ENCODE measurements around the gene RET. TPM values are rescaled to one million over a fixed set of nuclear protein-coding genes. Genes with fewer than 3 reads are reported as not detected.

Gene RET
- total and polyA plus RNA-seq, 2 of the 13 experiments (the other 11 are each of a cell fraction or from before 2014, with no cell fraction given), result 0.02 TPM; not detected in 1

GRCh38 chr10:43066481-43066880, 10.4 kb upstream of the RET start (continued):
- TF ChIP-seq HNF1A (IDR thresholded peaks at IDR 0.05; ENCODE audit: low read depth) (no peak), HNF1A (CRISPR knock-in tag; IDR thresholded peaks at IDR 0.05; ENCODE audit: borderline replicate concordance) (no peak), ATF6 (CRISPR knock-in tag; conservative IDR thresholded peaks at IDR 0.05) (no peak), ZNF446 (CRISPR knock-in tag; IDR thresholded peaks at IDR 0.05) (no peak), HIVEP1 (CRISPR knock-in tag; IDR thresholded peaks at IDR 0.05) (no peak)

GRCh38 chr10:43067391-43068135, 9.3 kb upstream of the RET start:
- DNase-seq (ENCODE audit: low spot score) (no peak), ATAC-seq (no peak), FAIRE-seq (no peak)
- ChIA-PET CTCF (ENCODE audit: low intra/inter-chr PET ratio, low total read pairs) (no interaction called here), POLR2A (no interaction called here)
- H3K9me3 ChIP-seq (ENCODE audit: low read length), result no peaks in the 10 kb centered on the region
- H3K4me3 ChIP-seq (replicated peaks in 1 of 3; ENCODE audit: insufficient read depth in 1 of 3, low read depth in 2 of 3, low read length in 3 of 3), result no peak overlapping the region
- no peak overlapping the region for H3K9ac ChIP-seq (ENCODE audit: insufficient read depth, low read depth, low read length)
- no peaks in the 10 kb centered on the region for H3K79me2 ChIP-seq (ENCODE audit: insufficient read depth, low read length)
- no peak overlapping the region for H3K27ac ChIP-seq (ENCODE audit: extremely low read length, insufficient read depth, low read length)
- in situ Hi-C loops (cut with HindIII; ENCODE audit: extremely low pct_ligation_motif_present, low pct_unique_long_range_greater_than_20kb), result no loop called here
- H2AFZ ChIP-seq (ENCODE audit: low read length), result no peak overlapping the region
- no TSS peak for BruUV-seq (replicated peaks)
- 20% methylated on average over 1 of the region's 14 CpGs for WGBS (ENCODE audit: low lambda C conversion rate)
- intact Hi-C loops (cut with micrococcal nuclease; ENCODE audit: unreplicated experiment), result no loop called here
- TF ChIP-seq MXD4 (CRISPR knock-in tag; IDR thresholded peaks at IDR 0.05), result no peak
- H4K20me1 ChIP-seq (ENCODE audit: insufficient read depth, low read length), result no peaks in the 10 kb centered on the region
- H3K4me2 ChIP-seq (ENCODE audit: low read depth, low read length), result no peak overlapping the region
- H3K36me3 ChIP-seq (replicated peaks in 1 of 2; ENCODE audit: control insufficient read depth in 1 of 2, insufficient read depth in 2 of 2, low read length in 2 of 2), result no peaks in the 10 kb centered on the region
- H3K4me1 ChIP-seq (ENCODE audit: insufficient read depth, low read length), result no peaks in the 10 kb centered on the region
- peaks cover 5 to 49% of the 10 kb centered on the region in 2 experiments; a peak in 4 of 5 replicates for H3K27me3 ChIP-seq (ENCODE audit: control insufficient read depth in 1 of 2, insufficient read depth in 2 of 2, low read length in 2 of 2)

All from HepG2 (cell line).